CD4-positive, alpha-beta T cell treated with Interleukin-2 at 100 ng/mL for 4 hours (primary cell): ENCODE results near the gene CCR5AS.
"Not testable (repeated sequence)": the region's sequence is repeated elsewhere in the genome, so short reads cannot be mapped to it uniquely, and the experiment has no call there.

Experiments used
- DNase-seq: peaks from one replicate; pipeline ENCODE4 v3.0.0-alpha.2; 2020; ENCODE audit warnings: low spot score

The CCR5AS gene

DNA sequence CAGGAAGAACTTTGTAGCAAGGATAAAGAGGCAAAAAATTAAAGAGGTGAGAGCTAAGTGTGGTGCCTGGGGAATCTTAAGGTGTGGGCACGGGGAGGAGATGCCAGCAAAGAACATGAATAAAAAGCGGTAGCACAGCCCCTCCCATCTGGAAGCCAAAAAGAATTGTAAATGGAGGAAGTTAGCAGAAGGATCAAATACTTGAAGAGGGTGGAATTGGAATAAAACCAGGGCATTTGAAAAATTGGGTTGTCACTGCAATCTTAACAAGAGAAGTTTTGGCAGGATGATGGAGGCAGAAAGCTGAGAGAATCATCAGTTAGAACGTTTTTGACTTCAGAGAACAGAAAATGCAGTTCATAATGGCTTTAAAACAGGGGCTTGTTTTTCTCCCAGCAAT, 50.6 kb downstream of the CCR5AS start:
- DNase-seq: no peak

GRCh38 chr3:46354984-46355383, 51.9 kb downstream of the CCR5AS start:
- DNase-seq: no peak

DNA sequence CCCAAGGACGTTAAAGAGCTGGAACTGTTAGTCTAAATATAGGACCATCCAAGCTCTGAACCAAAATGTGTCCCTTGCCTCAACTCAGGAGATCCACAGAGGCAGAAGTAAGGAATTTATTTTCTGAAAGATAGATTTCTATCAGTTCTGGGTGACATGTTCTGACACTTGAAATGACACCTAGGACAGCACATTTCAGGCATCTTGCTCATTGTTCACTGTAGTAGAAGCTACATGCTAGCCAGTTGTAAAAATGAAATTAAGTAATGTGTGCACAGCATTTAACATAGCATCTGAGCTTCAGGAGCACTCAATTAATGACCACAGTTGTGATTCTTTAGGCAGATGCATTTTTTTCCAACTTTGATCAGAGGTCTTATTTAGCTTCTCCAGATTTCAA, 52.4 kb downstream of the CCR5AS start:
- no peak for DNase-seq

- peak; percentile 53 for DNase-seq
Observed at GRCh38 chr3:46353647-46354410, 53.0 kb downstream of the CCR5AS start, which contains the start of gene CCR2. Gene CCR2 (plus strand): TSS chr3:46354111. CDS start chr3:46357528, 3,417 bp downstream.

DNA sequence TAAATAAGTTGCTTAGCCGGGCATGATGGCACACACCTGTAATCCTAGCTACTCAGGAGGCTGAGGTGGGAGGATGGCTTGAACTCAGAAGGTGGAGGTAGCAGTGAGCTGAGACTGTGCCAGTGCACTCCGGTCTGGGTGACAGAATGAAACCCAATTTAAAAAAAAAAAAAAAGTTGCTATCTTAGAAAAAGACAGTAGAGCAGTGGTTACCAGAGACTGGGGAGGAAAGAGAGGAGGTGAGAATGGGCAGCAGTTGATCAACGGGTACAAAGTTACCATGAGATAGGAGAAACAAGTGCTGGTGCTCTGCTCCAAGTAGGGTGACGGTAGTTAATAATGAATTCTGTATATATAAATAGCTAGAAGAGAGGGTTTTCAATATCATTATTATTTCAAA, 53.8 kb downstream of the CCR5AS start:
- DNase-seq: no peak

GRCh38 chr3:46351646-46352045, 55.2 kb downstream of the CCR5AS start:
- DNase-seq: no peak

DNA sequence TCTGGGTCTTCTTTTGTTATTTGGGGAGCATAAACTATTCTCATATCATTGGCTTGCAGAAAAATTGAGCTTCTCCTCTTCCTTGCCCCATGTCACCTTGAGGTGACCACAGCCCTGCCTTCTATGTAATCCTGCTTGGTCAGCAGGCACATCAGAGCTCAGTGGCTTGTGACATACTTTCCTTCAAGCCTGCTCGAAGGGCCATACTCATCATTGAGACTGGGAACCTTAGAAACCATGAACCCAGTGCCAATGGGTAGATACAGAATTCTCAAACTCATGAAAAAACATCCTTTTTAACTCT, 56.7 kb downstream of the CCR5AS start:
- DNase-seq: no peak

- DNase-seq: peak; percentile 48
Observed at GRCh38 chr3:46349484-46350261, 57.2 kb downstream of the CCR5AS start.

GRCh38 chr3:46348823-46349482, 57.9 kb downstream of the CCR5AS start:
- DNase-seq: peak; percentile 32

DNA sequence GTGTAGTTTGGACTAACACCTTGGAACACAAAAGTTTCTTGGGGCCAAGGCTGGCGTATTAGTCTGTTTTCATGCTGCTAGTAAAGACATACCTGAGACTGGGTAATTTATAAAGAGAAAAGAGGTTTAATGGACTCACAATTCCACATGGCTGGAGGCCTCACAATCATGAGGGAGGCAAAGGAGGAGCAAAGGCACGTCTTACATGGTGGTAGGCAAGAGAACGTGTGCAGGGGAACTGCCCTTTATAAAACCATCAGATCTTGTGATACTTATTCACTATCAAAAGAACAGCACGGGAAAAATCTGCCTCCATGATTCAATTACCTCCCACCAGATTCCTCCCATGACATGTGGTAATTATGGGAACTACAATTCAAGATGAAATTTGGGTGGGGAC, 62.4 kb downstream of the CCR5AS start:
- DNase-seq: no peak

- no peak for DNase-seq
Observed at GRCh38 chr3:46338840-46339239, 68.0 kb downstream of the CCR5AS start.

DNA sequence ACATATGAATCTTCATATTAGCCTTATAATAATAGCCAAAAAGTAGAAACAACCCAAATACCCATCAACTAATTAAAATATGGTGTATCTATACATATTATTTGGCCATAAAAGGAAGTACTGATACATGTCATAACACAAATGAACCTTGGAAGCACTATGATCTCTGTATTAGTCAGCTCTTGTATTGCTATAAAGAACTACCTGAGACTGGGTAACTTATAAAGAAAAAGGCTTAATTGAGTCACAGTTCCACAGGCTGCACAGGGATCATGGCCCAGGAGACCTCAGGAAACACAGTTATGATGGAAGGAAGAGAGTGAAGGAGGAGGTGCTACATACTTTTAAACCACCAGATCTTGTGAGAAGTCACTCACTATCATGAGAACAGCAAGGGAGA, 69.0 kb downstream of the CCR5AS start:
- no peak for DNase-seq

DNA sequence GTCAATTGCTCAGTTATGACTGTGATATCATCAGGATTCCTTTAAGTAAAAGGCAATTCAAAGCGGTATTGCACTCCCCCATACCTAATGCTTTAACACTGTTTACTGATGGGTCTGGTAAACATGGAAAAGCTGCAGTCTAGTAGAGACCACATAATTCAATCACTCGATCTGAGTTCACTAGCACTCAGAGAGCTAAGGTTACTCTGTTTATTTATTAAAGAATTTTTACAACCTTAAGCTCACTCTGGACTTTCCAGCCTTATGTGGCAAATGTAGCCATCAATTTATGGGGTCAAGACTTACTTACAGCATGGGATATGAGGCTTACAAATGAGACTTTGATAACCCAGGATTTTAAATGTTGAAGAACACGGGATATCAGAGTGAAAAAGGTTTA, 71.3 kb downstream of the CCR5AS start:
- DNase-seq: no peak

GRCh38 chr3:46334741-46335478, 72.0 kb downstream of the CCR5AS start:
- DNase-seq: peak; percentile 21

GRCh38 chr3:46330676-46331075, 76.2 kb downstream of the CCR5AS start:
- DNase-seq: not testable (repeated sequence)

DNA sequence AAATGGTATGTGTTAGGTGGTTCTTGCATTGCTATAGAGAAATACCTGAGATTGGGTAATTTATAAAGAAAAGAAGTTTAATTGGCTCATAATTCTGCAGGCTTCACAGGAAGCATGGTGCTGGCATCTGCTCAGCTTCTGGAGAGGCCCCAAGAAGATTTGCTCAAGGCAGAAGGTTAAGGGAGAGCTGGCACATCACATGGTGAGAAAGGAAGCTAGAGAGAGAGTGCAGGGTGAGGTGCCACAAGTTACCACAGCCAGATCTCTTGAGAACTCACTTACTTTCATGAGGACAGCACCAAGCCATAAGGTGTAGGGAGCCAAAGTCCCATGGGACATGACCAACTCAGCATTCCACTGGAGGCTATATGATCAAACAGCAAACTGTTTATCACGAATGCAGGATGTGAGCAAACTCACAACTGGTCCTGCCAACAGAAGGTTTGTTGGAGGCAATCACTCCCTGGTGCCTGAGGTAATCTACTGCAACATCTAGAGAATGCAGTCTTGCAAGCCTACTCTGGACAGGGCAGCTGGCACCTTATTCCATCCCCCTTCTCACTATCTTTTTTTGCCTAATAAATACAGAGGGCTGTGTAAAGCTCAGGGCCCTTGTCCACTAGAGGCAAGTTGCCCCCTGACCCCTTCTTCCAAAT, 81.1 kb downstream of the CCR5AS start:
- DNase-seq: no peak

DNA sequence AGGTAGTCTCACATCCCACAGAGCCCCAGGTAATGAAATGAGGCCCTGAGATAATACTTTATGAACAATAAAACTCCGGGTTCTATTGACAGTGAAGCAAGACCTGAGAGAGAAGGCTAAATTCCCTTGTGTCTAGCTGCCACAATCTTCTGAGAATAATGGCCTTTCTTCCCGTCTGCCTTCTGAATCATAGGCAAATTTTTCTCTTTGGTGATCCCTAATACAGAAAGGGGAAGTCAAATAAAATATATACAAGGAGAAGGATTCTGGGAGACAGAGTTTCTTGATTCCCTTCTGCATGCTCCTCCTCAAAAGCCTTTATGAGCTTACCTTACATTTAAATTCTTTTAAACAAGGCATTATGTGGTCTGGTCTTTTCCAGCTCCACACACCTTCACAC, 82.8 kb downstream of the CCR5AS start:
- DNase-seq: no peak

DNA sequence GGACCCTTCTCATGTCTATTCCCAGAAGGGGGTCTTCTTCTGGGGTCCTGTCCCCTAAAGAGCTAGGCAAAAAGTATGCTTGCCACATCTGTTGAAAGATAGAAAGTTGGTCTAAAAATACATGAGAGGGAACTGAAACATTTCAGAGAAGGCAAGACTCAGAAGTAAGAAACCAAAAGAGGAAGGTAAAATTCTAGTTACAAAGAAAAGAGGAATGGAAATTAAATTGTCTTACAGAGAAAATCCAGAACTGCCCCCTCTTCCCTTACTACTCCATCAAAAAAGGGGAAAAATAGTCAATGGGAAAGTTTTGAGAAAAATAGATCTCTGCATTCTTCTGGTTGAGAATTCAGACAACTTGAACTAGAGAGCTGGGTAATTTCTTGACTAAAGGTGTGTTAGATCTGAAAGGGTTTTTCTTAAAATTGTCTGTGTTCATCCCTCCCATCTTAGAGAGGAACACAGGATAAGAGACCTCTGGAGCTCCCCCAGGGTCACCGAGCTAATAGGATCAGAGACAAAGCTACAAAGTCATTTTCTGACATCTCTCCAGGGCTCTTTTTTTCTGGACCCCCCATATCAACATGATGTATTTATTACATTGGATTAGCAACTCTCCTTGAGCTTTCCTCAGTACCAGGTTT, 85.3 kb downstream of the CCR5AS start:
- DNase-seq: no peak

DNA sequence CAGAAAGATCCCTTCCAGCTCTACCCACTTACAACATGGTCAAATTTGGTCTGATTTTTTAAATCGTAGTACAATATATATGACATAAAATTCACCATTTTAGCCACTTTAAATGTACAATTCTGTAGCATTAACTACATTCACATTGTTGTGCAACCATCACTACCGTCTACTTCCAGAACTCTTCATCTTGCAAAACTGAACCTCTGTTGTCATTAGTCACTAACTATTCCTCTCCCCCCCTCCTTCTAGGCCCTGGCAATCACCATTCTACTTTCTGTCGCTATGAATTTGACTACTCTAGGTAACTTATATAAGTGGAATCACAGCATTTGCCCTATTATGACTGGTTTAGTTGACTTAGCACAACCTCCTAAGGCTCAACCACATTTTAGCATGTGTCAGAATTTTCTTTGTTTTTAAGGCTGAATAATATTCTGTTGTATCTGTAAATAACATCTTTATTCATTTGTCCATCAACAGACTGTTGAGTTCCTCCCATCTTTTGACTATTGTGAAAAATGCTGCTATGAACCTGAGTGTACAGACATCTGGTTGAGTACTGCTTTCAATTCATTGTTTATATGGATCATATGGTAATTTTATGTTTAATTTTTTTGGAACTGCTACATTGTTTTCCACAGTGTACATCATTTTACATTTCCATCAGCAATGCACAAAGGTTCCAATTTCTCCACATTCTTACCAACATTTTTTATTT, 88.5 kb downstream of the CCR5AS start:
- no peak for DNase-seq

DNA sequence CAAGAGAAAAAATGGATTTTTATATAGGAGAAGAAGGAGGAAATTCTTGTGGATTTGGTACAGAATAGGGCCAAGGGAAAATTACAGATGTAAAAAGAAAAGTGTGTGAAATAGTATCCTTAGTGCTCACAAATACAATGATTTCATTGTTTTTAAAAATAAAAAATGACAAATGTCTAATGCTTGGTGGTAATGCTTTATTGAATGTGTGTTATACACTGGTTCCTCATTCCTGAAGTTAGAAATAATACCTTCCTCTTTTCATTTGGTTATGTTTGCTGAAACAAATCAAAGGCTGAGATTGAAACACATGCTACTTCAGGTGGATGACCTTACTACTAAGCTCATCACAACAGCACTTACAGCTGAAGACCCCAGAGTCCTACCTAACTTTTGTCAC, 90.7 kb downstream of the CCR5AS start:
- DNase-seq: no peak

DNA sequence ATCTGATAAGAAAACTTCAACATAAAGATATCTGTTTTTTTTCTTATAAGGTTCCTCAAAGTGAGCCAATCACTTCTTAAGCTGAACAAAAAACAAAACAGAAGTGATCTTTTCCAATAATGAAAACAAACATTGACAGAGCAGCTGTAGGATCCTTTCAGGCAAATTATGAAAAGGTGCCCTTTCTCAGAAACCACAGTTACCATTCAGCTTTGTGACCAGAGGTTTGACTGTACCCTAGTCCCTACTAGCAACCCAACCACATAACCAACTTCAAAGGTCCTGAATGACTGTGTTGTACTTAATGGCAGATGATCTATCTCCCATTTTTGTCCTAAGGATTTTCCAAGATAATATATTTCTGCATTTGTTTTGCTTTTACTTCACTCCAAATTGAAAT, 92.3 kb downstream of the CCR5AS start:
- DNase-seq: peak; percentile 21
